Spleen (tissue), 11 donors: ENCODE measurements around the gene NIPBL. TPM values are rescaled to one million over a fixed set of nuclear protein-coding genes. Genes with fewer than 3 reads are reported as not detected.

Experiments
- DNase-seq: peaks from one replicate; pipeline ENCODE4 v3.0.0-alpha.2; 2020
- H3K27ac ChIP-seq, 8 donors: fragments of 200-600 bp; sonication (generic) in 7 of 8; 1 replicate in 4 of 8; 2 replicates in 4 of 8; pipeline versions ENCODE4 v1.5.0 to v1.8.0; 2016 to 2021; ENCODE audit warnings: inconsistent platforms in 4 of 8, mild to moderate bottlenecking in 4 of 8, moderate library complexity in 1 of 8
- H3K27me3 ChIP-seq, 7 donors: fragments of 200-600 bp; sonication (generic) in 6 of 7; replicated peaks in 1 of 7; 1 replicate in 4 of 7; 2 replicates in 3 of 7; pipeline versions ENCODE4 v1.5.0 to v1.8.0; 2016 to 2021; ENCODE audit warnings: inconsistent platforms in 3 of 7, mild to moderate bottlenecking in 1 of 7
- H3K36me3 ChIP-seq, 6 donors: fragments of 200-600 bp; sonication (generic) in 5 of 6; 1 replicate in 4 of 6; 2 replicates in 2 of 6; pipeline versions ENCODE4 v1.5.0 to v1.8.0; 2016 to 2021; ENCODE audit warnings: inconsistent platforms in 2 of 6
- H3K4me1 ChIP-seq, 6 donors: fragments of 200-600 bp; sonication (generic) in 5 of 6; 1 replicate in 3 of 6; 2 replicates in 3 of 6; pipeline versions ENCODE4 v1.5.0 to v1.8.0; 2016 to 2021; ENCODE audit warnings: inconsistent platforms in 3 of 6
- H3K4me3 ChIP-seq, 8 donors: fragments of 200-600 bp; sonication (generic) in 7 of 8; 1 replicate in 4 of 8; 2 replicates in 4 of 8; pipeline versions ENCODE4 v1.5.0 to v1.8.0; 2016 to 2021; ENCODE audit warnings: inconsistent platforms in 4 of 8, mild to moderate bottlenecking in 4 of 8, moderate library complexity in 2 of 8
- H3K9me3 ChIP-seq, 8 donors: fragments of 200-600 bp; sonication (generic) in 7 of 8; 1 replicate in 4 of 8; 2 replicates in 4 of 8; pipeline versions ENCODE4 v1.5.0 to v1.8.0; 2016 to 2021; ENCODE audit warnings: inconsistent platforms in 4 of 8
- POLR2A ChIP-seq, 3 donors: fragments of 450-650 bp; IDR thresholded peaks; one replicate each; pipeline ENCODE4 v1.5.1; 2017; ENCODE audit warnings: antibody characterized with exemption in 3 of 3, mild to moderate bottlenecking in 1 of 3
- POLR2AphosphoS5 ChIP-seq, 3 donors: sonication (generic); formaldehyde crosslinking; IDR thresholded peaks; one replicate each; pipeline ENCODE4 v1.5.1; 2017; ENCODE audit warnings: antibody characterized with exemption in 3 of 3
- WGBS, 5 donors: extraction: QIAGEN DNeasy Blood & Tissue Kit in 3 of 5; methylation state at CpG; one replicate each; pipeline versions ENCODE4 v1.1.5 to v1.1.7; 2013 to 2018; 5-methylcytosine and 5-hydroxymethylcytosine counted together
- intact Hi-C: fragments of 100-400 bp; cut with DNase I; formaldehyde crosslinking; loops from one replicate; pipeline ENCODE4 v1.15.0; 2023; ENCODE audit warnings: low total_unique reads
- polyA plus RNA-seq, 3 donors: library from polyadenylated mRNA; stranded (reverse); fragments of 200-250 nt; gene quantifications; one replicate each; pipeline ENCODE4 v1.2.1, GENCODE V29; 2013
- total RNA-seq, 7 donors: library from RNA; depleted of rRNA in 3 of 7; stranded (reverse); fragments of >200 nt in 3 of 7; fragmentation: NEBNext Ultra II Directional in 4 of 7; extraction: Animal tissue kit (Norgen Biotek cat#: 25700) in 4 of 7; gene quantifications; one replicate each; pipeline versions ENCODE4 v1.1.0 to v1.2.1, GENCODE V29; 2016 to 2021
- TF ChIP-seq, protein P1 (sequence below), 11 experiments: fragments of 200-600 bp in 7 of 11; fragments of 450-650 bp in 4 of 11; sonication (generic) in 4 of 11; IDR thresholded peaks in 8 of 11; conservative IDR thresholded peaks in 3 of 11; 1 replicate in 7 of 11; 2 replicates in 4 of 11; pipeline versions ENCODE4 v1.4.0 to v1.8.0; 2016 to 2021; ENCODE audit warnings: antibody characterized with exemption in 11 of 11, inconsistent platforms in 4 of 11, mild to moderate bottlenecking in 1 of 11
- donor health status: healthy with polysubstance abuse.
- donor health status: DM: no; HTN: no; CAD: no; lungs with moderate emphysema.
- donor health status: DM: no; HTN: no; CAD: no.
- donor health status: Bipolar disorder and iron deficiency.
- donor health status: healthy.
- donor health status: DM: no; HTN: no; CAD: no.
- donor health status: DM: yes; HTN: yes; CAD: no.

NIPBL gene
- total and polyA plus RNA-seq, 10 donors, result 16.8 to 103 (median 83.1) TPM

DNA sequence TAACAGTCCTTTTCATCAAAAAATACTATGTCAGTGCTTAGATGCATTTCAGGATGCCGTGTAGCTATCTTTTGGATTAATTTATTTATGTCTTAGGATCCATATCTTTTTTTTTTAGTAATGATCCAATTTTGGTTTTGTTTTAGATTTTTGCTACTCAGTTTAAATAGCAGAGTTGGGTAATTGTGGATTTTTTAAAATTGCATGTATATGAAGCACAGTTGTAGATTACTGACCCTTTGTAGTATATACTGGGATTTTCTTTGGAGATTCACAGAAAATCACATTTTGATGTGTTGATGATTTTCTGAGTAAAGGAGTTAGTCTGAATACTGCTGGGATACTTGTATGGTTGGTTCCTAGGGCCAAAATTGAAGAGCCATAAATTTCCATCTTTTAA lies 111.8 kb downstream of the NIPBL start:
- no peak for DNase-seq
- Histone ChIP-seq H3K36me3 (peaks cover 0 to 38% (median 12%) of the 10 kb centered on the region in 6 donors), H3K27ac (no peak overlapping the region), H3K4me1 (peaks cover 0 to 15% (median 0%) of the 10 kb centered on the region in 6 donors), H3K27me3 (no peaks in the 10 kb centered on the region), H3K9me3 (no peaks in the 10 kb centered on the region), H3K4me3 (no peak overlapping the region)
- TF ChIP-seq, protein P1, sequence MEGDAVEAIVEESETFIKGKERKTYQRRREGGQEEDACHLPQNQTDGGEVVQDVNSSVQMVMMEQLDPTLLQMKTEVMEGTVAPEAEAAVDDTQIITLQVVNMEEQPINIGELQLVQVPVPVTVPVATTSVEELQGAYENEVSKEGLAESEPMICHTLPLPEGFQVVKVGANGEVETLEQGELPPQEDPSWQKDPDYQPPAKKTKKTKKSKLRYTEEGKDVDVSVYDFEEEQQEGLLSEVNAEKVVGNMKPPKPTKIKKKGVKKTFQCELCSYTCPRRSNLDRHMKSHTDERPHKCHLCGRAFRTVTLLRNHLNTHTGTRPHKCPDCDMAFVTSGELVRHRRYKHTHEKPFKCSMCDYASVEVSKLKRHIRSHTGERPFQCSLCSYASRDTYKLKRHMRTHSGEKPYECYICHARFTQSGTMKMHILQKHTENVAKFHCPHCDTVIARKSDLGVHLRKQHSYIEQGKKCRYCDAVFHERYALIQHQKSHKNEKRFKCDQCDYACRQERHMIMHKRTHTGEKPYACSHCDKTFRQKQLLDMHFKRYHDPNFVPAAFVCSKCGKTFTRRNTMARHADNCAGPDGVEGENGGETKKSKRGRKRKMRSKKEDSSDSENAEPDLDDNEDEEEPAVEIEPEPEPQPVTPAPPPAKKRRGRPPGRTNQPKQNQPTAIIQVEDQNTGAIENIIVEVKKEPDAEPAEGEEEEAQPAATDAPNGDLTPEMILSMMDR (IDR thresholded peaks at IDR 0.05 in 8 of 11, conservative IDR thresholded peaks at IDR 0.05 in 3 of 11), result no peak
- TF ChIP-seq POLR2A (IDR thresholded peaks at IDR 0.05) (no peak), POLR2AphosphoS5 (IDR thresholded peaks at IDR 0.05) (no peak)
- intact Hi-C loops, result no loop called here
- WGBS, 5 donors, result 96 to 100% (median 100%) methylated on average over 1 of the region's 1 CpG

GRCh38 chr5:36998578-36998977 lies 122.0 kb downstream of the NIPBL start:
- no peaks in the 10 kb centered on the region for H3K4me1 ChIP-seq
- H3K4me3 ChIP-seq, result no peak overlapping the region
- peaks cover 0 to 94% (median 54%) of the 10 kb centered on the region in 6 donors for H3K36me3 ChIP-seq
- no peaks in the 10 kb centered on the region for H3K9me3 ChIP-seq
- no peak for DNase-seq
- WGBS, 5 donors, result 84 to 88% (median 86%) methylated on average over 1 of the region's 1 CpG
- H3K27me3 ChIP-seq, result no peaks in the 10 kb centered on the region
- no peak overlapping the region for H3K27ac ChIP-seq
- intact Hi-C loops, result no loop called here
- TF ChIP-seq POLR2A (IDR thresholded peaks at IDR 0.05) (no peak), POLR2AphosphoS5 (IDR thresholded peaks at IDR 0.05) (no peak)
- TF ChIP-seq, protein P1 (IDR thresholded peaks at IDR 0.05 in 8 of 11, conservative IDR thresholded peaks at IDR 0.05 in 3 of 11), result no peak

GRCh38 chr5:37002176-37002751 lies 125.7 kb downstream of the NIPBL start:
- TF ChIP-seq POLR2AphosphoS5 (IDR thresholded peaks at IDR 0.05) (no peak), POLR2A (IDR thresholded peaks at IDR 0.05) (no peak)
- TF ChIP-seq, protein P1 (IDR thresholded peaks at IDR 0.05 in 8 of 11, conservative IDR thresholded peaks at IDR 0.05 in 3 of 11), result no peak
- H3K4me3 ChIP-seq, result no peak overlapping the region
- H3K27ac ChIP-seq, result no peak overlapping the region
- H3K4me1 ChIP-seq, result no peaks in the 10 kb centered on the region
- no peaks in the 10 kb centered on the region for H3K27me3 ChIP-seq
- peaks cover 0 to 99% (median 58%) of the 10 kb centered on the region in 6 donors for H3K36me3 ChIP-seq
- no peak for DNase-seq
- H3K9me3 ChIP-seq, result no peaks in the 10 kb centered on the region
- intact Hi-C loops, result no loop called here
- WGBS, 5 donors, result 86 to 100% (median 96%) methylated on average over 1 of the region's 1 CpG

DNA sequence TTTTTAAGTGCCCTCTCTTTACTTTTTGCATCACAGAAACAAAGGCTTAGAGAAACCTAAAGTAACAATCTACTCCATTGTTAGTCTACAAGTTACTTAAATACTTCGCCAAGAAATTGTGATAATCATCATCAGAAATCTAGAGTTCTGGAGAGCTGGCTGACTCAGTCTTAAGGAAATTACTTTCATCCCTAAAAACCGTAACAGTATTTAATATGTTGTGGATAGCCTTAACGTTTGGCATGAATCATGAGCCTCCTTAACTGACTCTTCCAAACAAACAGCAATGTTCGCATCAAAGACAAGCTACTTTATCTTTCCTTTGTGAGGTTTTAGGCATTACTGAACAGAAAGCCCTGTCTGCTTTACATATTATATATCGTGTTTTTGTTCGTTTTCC lies 128.7 kb downstream of the NIPBL start:
- 83 to 90% (median 88%) methylated on average over 6 of the region's 6 CpGs for WGBS, 5 donors
- intact Hi-C loops, result loop anchor here (5.0 kb wide), 1 partner anchor 278 kb away; no protein-coding TSS in a partner anchor

More for the DNA sequence above, 128.7 kb downstream of the NIPBL start:
- H3K9me3 ChIP-seq, result no peaks in the 10 kb centered on the region
- DNase-seq, result no peak
- H3K27me3 ChIP-seq, result no peaks in the 10 kb centered on the region
- TF ChIP-seq, protein P1 (IDR thresholded peaks at IDR 0.05 in 8 of 11, conservative IDR thresholded peaks at IDR 0.05 in 3 of 11), result no peak
- TF ChIP-seq POLR2A (IDR thresholded peaks at IDR 0.05) (no peak), POLR2AphosphoS5 (IDR thresholded peaks at IDR 0.05) (no peak)
- peaks cover 0 to 99% (median 69%) of the 10 kb centered on the region in 6 donors for H3K36me3 ChIP-seq
- H3K4me3 ChIP-seq, result no peak overlapping the region
- no peak overlapping the region for H3K27ac ChIP-seq
- no peaks in the 10 kb centered on the region for H3K4me1 ChIP-seq
